Nephron (organoid): ENCODE data around the gene DNAJB13.

Experiments used
- H3K27ac Mint-ChIP-seq, 3 experiments: 2 replicates each; pipeline ENCODE4 v1.8.0; 2020; ENCODE audit warnings: mixed read lengths in 3 of 3, mild to moderate bottlenecking in 2 of 3, moderate library complexity in 1 of 3
- H3K27me3 Mint-ChIP-seq: 2 replicates; pipeline ENCODE4 v1.8.0; 2021; ENCODE audit warnings: low read depth, mild to moderate bottlenecking, moderate library complexity, mixed read lengths
- H3K36me3 Mint-ChIP-seq: 2 replicates; pipeline ENCODE4 v1.8.0; 2020; ENCODE audit warnings: low read depth, mixed read lengths
- H3K4me1 Mint-ChIP-seq: 2 replicates; pipeline ENCODE4 v1.8.0; 2020; ENCODE audit warnings: mixed read lengths
- H3K4me3 Mint-ChIP-seq, 3 experiments: 2 replicates each; pipeline ENCODE4 v1.8.0; 2020; ENCODE audit warnings: mild to moderate bottlenecking in 3 of 3, mixed read lengths in 3 of 3, moderate library complexity in 2 of 3
- H3K9me3 Mint-ChIP-seq: 2 replicates; pipeline ENCODE4 v1.8.0; 2020; ENCODE audit warnings: mixed read lengths
- TF ChIP-seq, protein P1 (sequence below), 3 experiments: fragments of 200-600 bp; sonication (generic); IDR thresholded peaks; one replicate each; pipeline ENCODE4 v1.5.0; 2021; ENCODE audit warnings: antibody characterized with exemption in 3 of 3; ENCODE audit not compliant: unreplicated experiment in 3 of 3

Gene DNAJB13

DNA sequence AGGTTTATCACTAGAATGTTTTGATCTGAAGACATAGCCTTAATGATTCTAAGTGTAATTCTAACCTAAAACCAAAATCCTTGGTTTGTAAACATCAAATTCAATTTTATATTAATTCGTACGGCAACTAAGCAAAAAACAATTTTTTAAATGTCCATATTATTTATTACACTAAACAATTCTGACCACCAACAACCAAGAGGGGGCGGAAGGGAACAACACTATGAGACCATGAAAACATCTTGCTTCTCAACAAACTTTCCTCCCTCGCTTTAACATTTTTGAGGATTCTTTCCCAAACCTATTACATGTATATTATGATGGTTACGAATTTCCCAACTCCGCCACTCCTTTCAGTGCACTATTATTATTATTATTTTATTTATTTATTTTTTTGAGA is 38.3 kb downstream of the DNAJB13 start:
- no peak overlapping the region for H3K27ac Mint-ChIP-seq
- peaks cover under 1% of the 10 kb centered on the region for H3K4me1 Mint-ChIP-seq
- H3K4me3 Mint-ChIP-seq, result no peak overlapping the region
- TF ChIP-seq, protein P1, sequence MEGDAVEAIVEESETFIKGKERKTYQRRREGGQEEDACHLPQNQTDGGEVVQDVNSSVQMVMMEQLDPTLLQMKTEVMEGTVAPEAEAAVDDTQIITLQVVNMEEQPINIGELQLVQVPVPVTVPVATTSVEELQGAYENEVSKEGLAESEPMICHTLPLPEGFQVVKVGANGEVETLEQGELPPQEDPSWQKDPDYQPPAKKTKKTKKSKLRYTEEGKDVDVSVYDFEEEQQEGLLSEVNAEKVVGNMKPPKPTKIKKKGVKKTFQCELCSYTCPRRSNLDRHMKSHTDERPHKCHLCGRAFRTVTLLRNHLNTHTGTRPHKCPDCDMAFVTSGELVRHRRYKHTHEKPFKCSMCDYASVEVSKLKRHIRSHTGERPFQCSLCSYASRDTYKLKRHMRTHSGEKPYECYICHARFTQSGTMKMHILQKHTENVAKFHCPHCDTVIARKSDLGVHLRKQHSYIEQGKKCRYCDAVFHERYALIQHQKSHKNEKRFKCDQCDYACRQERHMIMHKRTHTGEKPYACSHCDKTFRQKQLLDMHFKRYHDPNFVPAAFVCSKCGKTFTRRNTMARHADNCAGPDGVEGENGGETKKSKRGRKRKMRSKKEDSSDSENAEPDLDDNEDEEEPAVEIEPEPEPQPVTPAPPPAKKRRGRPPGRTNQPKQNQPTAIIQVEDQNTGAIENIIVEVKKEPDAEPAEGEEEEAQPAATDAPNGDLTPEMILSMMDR (IDR thresholded peaks at IDR 0.05; ENCODE audit: unreplicated experiment in 3 of 3), result no peak
- no peaks in the 10 kb centered on the region for H3K9me3 Mint-ChIP-seq
- H3K36me3 Mint-ChIP-seq, result no peaks in the 10 kb centered on the region
- peaks cover 9% of the 10 kb centered on the region for H3K27me3 Mint-ChIP-seq

DNA sequence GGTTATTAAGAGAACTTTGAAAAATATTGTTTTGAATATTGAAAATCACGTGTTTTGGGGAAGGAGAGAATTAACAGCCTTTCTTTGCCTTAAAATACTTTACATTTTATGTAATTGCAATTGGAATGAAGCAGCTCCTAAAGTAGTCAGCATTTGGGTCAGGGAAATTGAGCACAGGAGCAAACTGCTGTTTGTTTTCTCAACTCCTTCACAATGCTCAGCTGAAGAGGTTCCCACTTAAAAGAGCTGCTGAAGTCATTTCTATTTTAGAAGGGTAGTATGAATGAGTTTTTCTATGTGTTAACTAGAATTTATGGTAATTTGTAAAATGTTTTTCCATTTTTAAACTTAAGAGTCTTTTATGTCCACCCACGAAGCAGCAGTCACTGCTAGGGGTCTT is 39.9 kb downstream of the DNAJB13 start:
- no peak overlapping the region for H3K27ac Mint-ChIP-seq
- H3K9me3 Mint-ChIP-seq, result no peaks in the 10 kb centered on the region
- H3K4me3 Mint-ChIP-seq, result no peak overlapping the region
- no peaks in the 10 kb centered on the region for H3K36me3 Mint-ChIP-seq
- no peaks in the 10 kb centered on the region for H3K4me1 Mint-ChIP-seq
- peaks cover 6% of the 10 kb centered on the region for H3K27me3 Mint-ChIP-seq
- TF ChIP-seq, protein P1 (IDR thresholded peaks at IDR 0.05; ENCODE audit: unreplicated experiment in 3 of 3), result no peak

DNA sequence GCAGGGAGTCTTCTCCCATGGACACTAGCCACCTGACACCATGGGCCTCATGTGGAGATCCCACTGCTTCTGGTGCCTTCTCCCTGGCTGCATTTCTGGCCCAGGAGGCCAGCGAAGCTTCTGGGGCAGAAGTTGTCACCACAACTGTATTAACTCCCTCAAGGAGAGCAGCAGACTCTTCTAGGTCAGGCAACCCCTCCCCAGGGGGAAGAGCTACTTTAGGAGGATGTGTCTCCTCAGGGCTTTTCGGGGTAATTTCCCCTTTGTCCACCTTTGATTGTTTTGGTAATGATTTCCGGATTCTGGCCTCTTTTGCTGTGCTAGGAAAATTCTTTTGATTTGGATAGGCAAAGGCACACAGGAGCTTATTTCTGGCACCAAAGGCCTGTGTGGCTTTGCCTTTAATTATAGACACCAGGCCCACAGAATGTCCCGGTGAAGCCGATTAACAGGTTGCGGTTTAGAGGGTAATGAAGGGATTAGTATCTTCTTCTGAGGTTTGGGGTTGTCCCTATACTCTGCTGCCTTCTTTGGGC is 40.7 kb downstream of the DNAJB13 start:
- Mint-ChIP-seq H3K4me3 (no peak overlapping the region), H3K4me1 (no peaks in the 10 kb centered on the region), H3K36me3 (no peaks in the 10 kb centered on the region), H3K27me3 (peaks cover 6% of the 10 kb centered on the region), H3K9me3 (no peaks in the 10 kb centered on the region), H3K27ac (no peak overlapping the region)
- TF ChIP-seq, protein P1 (IDR thresholded peaks at IDR 0.05; ENCODE audit: unreplicated experiment in 3 of 3), result no peak

DNA sequence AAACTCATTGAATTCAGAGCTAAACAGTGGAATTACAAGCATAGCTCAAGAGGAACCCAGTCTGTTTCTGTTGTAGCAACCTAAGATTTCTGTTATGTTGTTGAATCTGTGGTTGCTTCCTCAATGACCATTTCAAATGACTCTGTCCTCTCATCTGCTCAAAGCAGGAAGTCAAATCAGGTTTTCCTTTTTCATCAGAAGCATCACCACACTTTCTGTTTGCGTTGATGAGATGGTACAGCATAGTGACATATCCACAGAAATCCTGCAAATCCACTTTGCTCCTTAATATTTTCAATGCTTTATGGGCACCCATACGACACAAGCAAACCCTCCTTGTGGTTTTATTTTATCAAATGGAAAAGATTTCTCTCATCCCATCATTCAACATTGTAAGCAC is 44.4 kb downstream of the DNAJB13 start:
- no peaks in the 10 kb centered on the region for H3K36me3 Mint-ChIP-seq
- H3K27me3 Mint-ChIP-seq, result peaks cover 6% of the 10 kb centered on the region
- TF ChIP-seq, protein P1 (IDR thresholded peaks at IDR 0.05; ENCODE audit: unreplicated experiment in 3 of 3), result no peak
- H3K27ac Mint-ChIP-seq, result no peak overlapping the region
- no peak overlapping the region for H3K4me3 Mint-ChIP-seq
- no peaks in the 10 kb centered on the region for H3K4me1 Mint-ChIP-seq
- no peaks in the 10 kb centered on the region for H3K9me3 Mint-ChIP-seq

DNA sequence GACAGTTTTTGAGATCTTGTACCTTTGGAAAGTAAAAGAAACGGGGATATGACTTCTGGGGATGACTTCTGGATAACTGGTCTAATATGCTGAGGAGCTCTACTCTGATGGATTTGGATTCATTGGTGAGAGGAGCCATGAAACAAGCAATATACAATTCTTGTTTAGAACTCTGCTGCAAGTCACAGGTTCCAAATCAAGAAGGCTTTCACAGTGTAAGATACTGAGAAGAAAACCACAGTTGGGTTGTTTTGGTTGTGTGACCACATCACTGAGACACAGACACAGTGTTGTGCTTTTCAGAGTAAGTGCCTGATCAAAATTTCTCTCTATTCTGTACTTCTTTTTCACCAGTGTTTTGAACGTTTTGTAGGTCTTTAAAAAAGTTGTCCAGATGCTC is 44.9 kb downstream of the DNAJB13 start:
- Mint-ChIP-seq H3K27me3 (peaks cover 6% of the 10 kb centered on the region), H3K27ac (no peak overlapping the region), H3K4me1 (no peaks in the 10 kb centered on the region), H3K9me3 (no peaks in the 10 kb centered on the region), H3K4me3 (no peak overlapping the region), H3K36me3 (peaks cover 2% of the 10 kb centered on the region)
- TF ChIP-seq, protein P1 (IDR thresholded peaks at IDR 0.05; ENCODE audit: unreplicated experiment in 3 of 3), result no peak

DNA sequence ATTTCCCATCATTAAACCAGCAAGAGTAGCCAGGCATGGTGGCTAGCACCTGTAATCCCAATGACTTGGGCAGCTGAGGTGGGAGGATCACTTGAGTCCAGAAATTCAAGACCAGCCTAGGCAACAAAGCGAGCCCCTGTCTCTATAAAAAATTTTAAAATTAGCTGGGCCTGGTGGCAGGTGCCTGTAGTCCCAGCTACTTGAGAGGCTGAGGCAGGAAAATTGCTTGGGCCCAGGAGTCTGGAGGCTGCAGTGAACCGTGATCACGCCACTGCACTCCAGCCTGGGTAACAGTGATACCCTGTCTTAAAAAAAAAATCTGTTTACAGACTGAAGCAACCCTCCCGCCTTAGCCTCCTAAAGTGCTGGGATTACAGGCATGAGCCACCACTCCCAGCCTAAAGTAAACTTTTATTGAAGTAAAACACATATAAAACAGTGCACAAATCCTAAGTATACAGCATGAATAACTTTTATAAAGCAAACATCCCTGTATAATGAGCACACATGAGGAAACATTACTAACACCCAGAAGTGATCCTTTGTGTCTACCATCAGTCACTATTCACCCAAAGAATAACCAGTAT is 45.4 kb downstream of the DNAJB13 start:
- Mint-ChIP-seq H3K36me3 (peaks cover 7% of the 10 kb centered on the region), H3K27ac (no peak overlapping the region), H3K27me3 (peaks cover 2% of the 10 kb centered on the region), H3K9me3 (no peaks in the 10 kb centered on the region), H3K4me1 (no peaks in the 10 kb centered on the region), H3K4me3 (no peak overlapping the region)
- TF ChIP-seq, protein P1 (IDR thresholded peaks at IDR 0.05; ENCODE audit: unreplicated experiment in 3 of 3), result no peak
